Measurements from ENCODE around the gene TRPM3. TPM values are rescaled to one million over a fixed set of nuclear protein-coding genes. Genes with fewer than 3 reads are reported as not detected.

The TRPM3 gene
- total and polyA plus RNA-seq, 4 donors = 0.07 to 0.89 (median 0.67) TPM

DNA sequence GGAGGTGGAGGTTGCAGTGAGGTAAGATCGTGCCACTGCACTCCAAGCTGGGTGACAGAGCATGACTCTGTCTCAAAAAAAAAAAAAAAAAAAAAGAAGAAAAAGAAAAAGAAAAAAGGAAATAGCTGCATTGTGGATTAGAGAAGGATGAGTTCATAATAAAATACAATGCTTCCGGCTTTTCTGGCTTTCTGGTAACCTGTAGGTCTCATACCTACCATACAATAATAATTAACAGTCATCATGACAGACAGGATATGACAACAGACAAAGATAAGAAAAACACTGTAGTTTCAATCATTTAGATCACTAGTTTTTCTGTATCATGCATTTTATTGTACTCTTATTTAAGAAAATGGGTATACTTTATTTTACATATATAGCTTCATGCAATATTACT lies 40.7 kb upstream of the TRPM3 start:
- no peaks in the 10 kb centered on the region for H3K9me3 ChIP-seq (ENCODE audit: control insufficient read depth in 4 of 4, low read length in 3 of 4)
- H3K9ac ChIP-seq (ENCODE audit: low read depth in 1 of 2, low read length in 2 of 2) = no peak overlapping the region
- DNase-seq (ENCODE audit: low spot score) = no peak
- no peak overlapping the region for H3K27ac ChIP-seq (ENCODE audit: low read depth in 1 of 2, low read length in 2 of 2)
- no peaks in the 10 kb centered on the region for H3K36me3 ChIP-seq (ENCODE audit: control insufficient read depth in 4 of 4, insufficient read depth in 3 of 4, low read depth in 1 of 4, low read length in 3 of 4)
- TF ChIP-seq, protein P1, sequence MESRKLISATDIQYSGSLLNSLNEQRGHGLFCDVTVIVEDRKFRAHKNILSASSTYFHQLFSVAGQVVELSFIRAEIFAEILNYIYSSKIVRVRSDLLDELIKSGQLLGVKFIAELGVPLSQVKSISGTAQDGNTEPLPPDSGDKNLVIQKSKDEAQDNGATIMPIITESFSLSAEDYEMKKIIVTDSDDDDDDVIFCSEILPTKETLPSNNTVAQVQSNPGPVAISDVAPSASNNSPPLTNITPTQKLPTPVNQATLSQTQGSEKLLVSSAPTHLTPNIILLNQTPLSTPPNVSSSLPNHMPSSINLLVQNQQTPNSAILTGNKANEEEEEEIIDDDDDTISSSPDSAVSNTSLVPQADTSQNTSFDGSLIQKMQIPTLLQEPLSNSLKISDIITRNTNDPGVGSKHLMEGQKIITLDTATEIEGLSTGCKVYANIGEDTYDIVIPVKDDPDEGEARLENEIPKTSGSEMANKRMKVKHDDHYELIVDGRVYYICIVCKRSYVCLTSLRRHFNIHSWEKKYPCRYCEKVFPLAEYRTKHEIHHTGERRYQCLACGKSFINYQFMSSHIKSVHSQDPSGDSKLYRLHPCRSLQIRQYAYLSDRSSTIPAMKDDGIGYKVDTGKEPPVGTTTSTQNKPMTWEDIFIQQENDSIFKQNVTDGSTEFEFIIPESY (IDR thresholded peaks at IDR 0.05) = no peak
- TF ChIP-seq, protein P2, sequence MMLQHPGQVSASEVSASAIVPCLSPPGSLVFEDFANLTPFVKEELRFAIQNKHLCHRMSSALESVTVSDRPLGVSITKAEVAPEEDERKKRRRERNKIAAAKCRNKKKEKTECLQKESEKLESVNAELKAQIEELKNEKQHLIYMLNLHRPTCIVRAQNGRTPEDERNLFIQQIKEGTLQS (IDR thresholded peaks at IDR 0.05) = no peak
- TF ChIP-seq FOXA2 (IDR thresholded peaks at IDR 0.05) (no peak), RAD21 (IDR thresholded peaks at IDR 0.05) (no peak), YY1 (IDR thresholded peaks at IDR 0.05) (no peak), TAF1 (conservative IDR thresholded peaks at IDR 0.05) (no peak), SP1 (IDR thresholded peaks at IDR 0.05) (no peak)
- TF ChIP-seq, protein P3, sequence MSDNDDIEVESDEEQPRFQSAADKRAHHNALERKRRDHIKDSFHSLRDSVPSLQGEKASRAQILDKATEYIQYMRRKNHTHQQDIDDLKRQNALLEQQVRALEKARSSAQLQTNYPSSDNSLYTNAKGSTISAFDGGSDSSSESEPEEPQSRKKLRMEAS (IDR thresholded peaks at IDR 0.05) = no peak
- TF ChIP-seq, protein P4, sequence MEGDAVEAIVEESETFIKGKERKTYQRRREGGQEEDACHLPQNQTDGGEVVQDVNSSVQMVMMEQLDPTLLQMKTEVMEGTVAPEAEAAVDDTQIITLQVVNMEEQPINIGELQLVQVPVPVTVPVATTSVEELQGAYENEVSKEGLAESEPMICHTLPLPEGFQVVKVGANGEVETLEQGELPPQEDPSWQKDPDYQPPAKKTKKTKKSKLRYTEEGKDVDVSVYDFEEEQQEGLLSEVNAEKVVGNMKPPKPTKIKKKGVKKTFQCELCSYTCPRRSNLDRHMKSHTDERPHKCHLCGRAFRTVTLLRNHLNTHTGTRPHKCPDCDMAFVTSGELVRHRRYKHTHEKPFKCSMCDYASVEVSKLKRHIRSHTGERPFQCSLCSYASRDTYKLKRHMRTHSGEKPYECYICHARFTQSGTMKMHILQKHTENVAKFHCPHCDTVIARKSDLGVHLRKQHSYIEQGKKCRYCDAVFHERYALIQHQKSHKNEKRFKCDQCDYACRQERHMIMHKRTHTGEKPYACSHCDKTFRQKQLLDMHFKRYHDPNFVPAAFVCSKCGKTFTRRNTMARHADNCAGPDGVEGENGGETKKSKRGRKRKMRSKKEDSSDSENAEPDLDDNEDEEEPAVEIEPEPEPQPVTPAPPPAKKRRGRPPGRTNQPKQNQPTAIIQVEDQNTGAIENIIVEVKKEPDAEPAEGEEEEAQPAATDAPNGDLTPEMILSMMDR (IDR thresholded peaks at IDR 0.05; ENCODE audit: low read depth, low read length, missing input control) = no peak
- no peaks in the 10 kb centered on the region for H3K4me1 ChIP-seq (ENCODE audit: control insufficient read depth in 4 of 4, insufficient read depth in 4 of 4, low read length in 3 of 4)
- no peak overlapping the region for H3K4me3 ChIP-seq (ENCODE audit: low read depth in 1 of 3, low read length in 3 of 3)
- WGBS = 83% methylated on average over 2 of the region's 2 CpGs
- H3K27me3 ChIP-seq (ENCODE audit: control insufficient read depth in 4 of 4, insufficient read depth in 4 of 4, low read length in 3 of 4) = no peaks in the 10 kb centered on the region

DNA sequence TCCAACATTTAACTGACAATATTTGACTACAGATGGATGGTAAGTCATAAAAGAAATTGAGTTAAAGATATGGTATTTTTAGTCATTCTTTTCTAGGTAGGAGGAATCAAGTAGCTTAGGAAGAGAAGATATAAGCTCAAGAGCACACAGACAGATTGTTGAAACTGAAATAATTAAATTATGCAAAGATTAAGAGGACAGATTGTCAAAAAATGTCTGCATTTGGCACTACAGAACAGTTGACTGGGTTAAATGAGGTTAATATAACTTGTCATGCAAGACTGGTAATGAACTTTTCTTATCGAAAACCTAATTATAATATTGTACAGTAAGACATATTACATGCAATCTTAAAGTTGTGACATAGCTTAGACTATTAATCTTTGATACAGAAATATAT lies 36.3 kb upstream of the TRPM3 start:
- WGBS = 86% methylated on average over 1 of the region's 1 CpG
- TF ChIP-seq YY1 (IDR thresholded peaks at IDR 0.05) = no peak
- TF ChIP-seq RXRA (IDR thresholded peaks at IDR 0.05) = no peak
- no peak for TF ChIP-seq SP1 (IDR thresholded peaks at IDR 0.05)
- no peak overlapping the region for H3K27ac ChIP-seq (ENCODE audit: low read depth in 1 of 2, low read length in 2 of 2)
- no peaks in the 10 kb centered on the region for H3K36me3 ChIP-seq (ENCODE audit: control insufficient read depth in 4 of 4, insufficient read depth in 3 of 4, low read depth in 1 of 4, low read length in 3 of 4)
- H3K9me3 ChIP-seq (ENCODE audit: control insufficient read depth in 4 of 4, low read length in 3 of 4) = no peaks in the 10 kb centered on the region
- H3K4me1 ChIP-seq (ENCODE audit: control insufficient read depth in 4 of 4, insufficient read depth in 4 of 4, low read length in 3 of 4) = no peaks in the 10 kb centered on the region
- no peaks in the 10 kb centered on the region for H3K27me3 ChIP-seq (ENCODE audit: control insufficient read depth in 4 of 4, insufficient read depth in 4 of 4, low read length in 3 of 4)
- no peak overlapping the region for H3K4me3 ChIP-seq (ENCODE audit: low read depth in 1 of 3, low read length in 3 of 3)
- DNase-seq (ENCODE audit: low spot score) = no peak
- H3K9ac ChIP-seq (ENCODE audit: low read depth in 1 of 2, low read length in 2 of 2) = no peak overlapping the region

DNA sequence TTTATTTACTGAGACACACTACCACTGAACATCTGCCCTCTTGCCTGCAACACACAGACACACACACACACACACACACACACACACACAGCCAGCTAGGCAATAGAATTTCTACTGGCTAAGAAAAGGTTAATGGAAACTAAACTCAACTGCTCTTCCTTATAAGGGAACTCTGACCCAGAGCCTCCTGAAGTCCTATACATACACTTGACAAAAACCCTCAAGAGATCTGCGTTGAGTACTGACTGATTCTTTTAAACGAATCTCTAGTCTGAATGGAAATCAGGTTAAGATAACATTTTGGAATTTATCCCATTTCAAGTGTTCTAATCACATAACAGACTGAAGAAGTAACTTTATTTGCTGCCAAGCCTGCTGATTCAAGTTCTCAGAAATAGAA lies 25.9 kb upstream of the TRPM3 start:
- Histone ChIP-seq H3K27me3 (ENCODE audit: control insufficient read depth in 4 of 4, insufficient read depth in 4 of 4, low read length in 3 of 4) (no peaks in the 10 kb centered on the region), H3K9ac (ENCODE audit: low read depth in 1 of 2, low read length in 2 of 2) (no peak overlapping the region), H3K9me3 (ENCODE audit: control insufficient read depth in 4 of 4, low read length in 3 of 4) (no peaks in the 10 kb centered on the region), H3K4me1 (ENCODE audit: control insufficient read depth in 4 of 4, insufficient read depth in 4 of 4, low read length in 3 of 4) (peaks cover 0 to 3% (median 0%) of the 10 kb centered on the region in 4 donors), H3K36me3 (ENCODE audit: control insufficient read depth in 4 of 4, insufficient read depth in 3 of 4, low read depth in 1 of 4, low read length in 3 of 4) (no peaks in the 10 kb centered on the region), H3K4me3 (ENCODE audit: low read depth in 1 of 3, low read length in 3 of 3) (no peak overlapping the region), H3K27ac (ENCODE audit: low read depth in 1 of 2, low read length in 2 of 2) (no peak overlapping the region)
- no peak for DNase-seq (ENCODE audit: low spot score)
- WGBS = 43% methylated on average over 2 of the region's 2 CpGs
- TF ChIP-seq GABPA (IDR thresholded peaks at IDR 0.05 in 1 of 2, conservative IDR thresholded peaks at IDR 0.05 in 1 of 2) = no peak
- no peak for TF ChIP-seq FOXA2 (IDR thresholded peaks at IDR 0.05)
- TF ChIP-seq, protein P3 (IDR thresholded peaks at IDR 0.05) = no peak
- TF ChIP-seq, protein P1 (IDR thresholded peaks at IDR 0.05) = no peak
- TF ChIP-seq SP1 (IDR thresholded peaks at IDR 0.05) = no peak
- TF ChIP-seq YY1 (IDR thresholded peaks at IDR 0.05) = no peak
- no peak for TF ChIP-seq HNF4A (conservative IDR thresholded peaks at IDR 0.05)
- TF ChIP-seq FOXA1 (IDR thresholded peaks at IDR 0.05) = no peak
- TF ChIP-seq, protein P5, sequence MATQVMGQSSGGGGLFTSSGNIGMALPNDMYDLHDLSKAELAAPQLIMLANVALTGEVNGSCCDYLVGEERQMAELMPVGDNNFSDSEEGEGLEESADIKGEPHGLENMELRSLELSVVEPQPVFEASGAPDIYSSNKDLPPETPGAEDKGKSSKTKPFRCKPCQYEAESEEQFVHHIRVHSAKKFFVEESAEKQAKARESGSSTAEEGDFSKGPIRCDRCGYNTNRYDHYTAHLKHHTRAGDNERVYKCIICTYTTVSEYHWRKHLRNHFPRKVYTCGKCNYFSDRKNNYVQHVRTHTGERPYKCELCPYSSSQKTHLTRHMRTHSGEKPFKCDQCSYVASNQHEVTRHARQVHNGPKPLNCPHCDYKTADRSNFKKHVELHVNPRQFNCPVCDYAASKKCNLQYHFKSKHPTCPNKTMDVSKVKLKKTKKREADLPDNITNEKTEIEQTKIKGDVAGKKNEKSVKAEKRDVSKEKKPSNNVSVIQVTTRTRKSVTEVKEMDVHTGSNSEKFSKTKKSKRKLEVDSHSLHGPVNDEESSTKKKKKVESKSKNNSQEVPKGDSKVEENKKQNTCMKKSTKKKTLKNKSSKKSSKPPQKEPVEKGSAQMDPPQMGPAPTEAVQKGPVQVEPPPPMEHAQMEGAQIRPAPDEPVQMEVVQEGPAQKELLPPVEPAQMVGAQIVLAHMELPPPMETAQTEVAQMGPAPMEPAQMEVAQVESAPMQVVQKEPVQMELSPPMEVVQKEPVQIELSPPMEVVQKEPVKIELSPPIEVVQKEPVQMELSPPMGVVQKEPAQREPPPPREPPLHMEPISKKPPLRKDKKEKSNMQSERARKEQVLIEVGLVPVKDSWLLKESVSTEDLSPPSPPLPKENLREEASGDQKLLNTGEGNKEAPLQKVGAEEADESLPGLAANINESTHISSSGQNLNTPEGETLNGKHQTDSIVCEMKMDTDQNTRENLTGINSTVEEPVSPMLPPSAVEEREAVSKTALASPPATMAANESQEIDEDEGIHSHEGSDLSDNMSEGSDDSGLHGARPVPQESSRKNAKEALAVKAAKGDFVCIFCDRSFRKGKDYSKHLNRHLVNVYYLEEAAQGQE (IDR thresholded peaks at IDR 0.05) = no peak
- TF ChIP-seq, protein P4 (IDR thresholded peaks at IDR 0.05; ENCODE audit: low read depth, low read length, missing input control) = no peak

All from liver (tissue), 9 donors.